Uterus (tissue), 4 donors: Measurements from ENCODE around the gene KCNE1. TPM values are rescaled to one million over a fixed set of nuclear protein-coding genes. Genes with fewer than 3 reads are reported as not detected.

ENCODE experiments used
- DNase-seq, 2 donors: peaks; one replicate each; pipeline ENCODE4 v3.0.0-alpha.2; 2019 to 2020
- H3K27ac ChIP-seq, 2 donors: fragments of 200-600 bp; sonication (generic); 1 replicate in 1 of 2; 2 replicates in 1 of 2; pipeline ENCODE4 v1.5.1; 2016 to 2018
- H3K27me3 ChIP-seq, 2 donors: fragments of 200-600 bp; sonication (generic); one replicate each; pipeline ENCODE4 v1.5.1; 2018 to 2019; ENCODE audit warnings: control low read depth in 1 of 2
- H3K36me3 ChIP-seq, 2 donors: fragments of 200-600 bp; sonication (generic); one replicate each; pipeline ENCODE4 v1.5.1; 2019; ENCODE audit warnings: control low read depth in 1 of 2
- H3K4me1 ChIP-seq, 2 donors: fragments of 200-600 bp; sonication (generic); one replicate each; pipeline ENCODE4 v1.5.1; 2018 to 2019; ENCODE audit warnings: control low read depth in 1 of 2
- H3K4me3 ChIP-seq, 2 donors: fragments of 200-600 bp; sonication (generic); 1 replicate in 1 of 2; 2 replicates in 1 of 2; pipeline ENCODE4 v1.5.1; 2018 to 2019; ENCODE audit warnings: mild to moderate bottlenecking in 1 of 2
- H3K9me3 ChIP-seq, 2 donors: fragments of 200-600 bp; sonication (generic); one replicate each; pipeline ENCODE4 v1.5.1; 2019; ENCODE audit warnings: control low read depth in 1 of 2
- CTCF ChIP-seq, 4 experiments: fragments of 200-600 bp in 2 of 4; fragments of 450-650 bp in 2 of 4; sonication (generic) in 2 of 4; IDR thresholded peaks; one replicate each; pipeline ENCODE4 v1.5.1; 2016 to 2019; ENCODE audit warnings: antibody characterized with exemption in 4 of 4, mild to moderate bottlenecking in 2 of 4, moderate library complexity in 1 of 4
- POLR2A ChIP-seq, 2 donors: fragments of 450-650 bp; IDR thresholded peaks; one replicate each; pipeline ENCODE4 v1.6.1; 2016; ENCODE audit warnings: antibody characterized with exemption in 2 of 2, mild to moderate bottlenecking in 1 of 2, moderate library complexity in 1 of 2
- intact Hi-C: fragments of 100-400 bp; cut with DNase I; formaldehyde crosslinking; loops from one replicate; pipeline ENCODE4 v1.15.1; 2023; ENCODE audit warnings: low total_unique reads
- total RNA-seq, 4 donors: library from RNA; depleted of rRNA in 3 of 4; stranded (reverse); fragments of >200 nt in 3 of 4; gene quantifications; one replicate each; pipeline versions ENCODE4 v1.1.0 to v1.2.4, GENCODE V29; 2014 to 2023
- donor health status: DM: yes; HTN: yes; CAD: no.

Gene KCNE1
- total RNA-seq, 4 donors from 2014 or later, result 0.98 to 2.1 (median 1.0) TPM; not detected in 1

- Histone ChIP-seq H3K36me3 (no peaks in the 10 kb centered on the region), H3K27ac (peak overlapping the region in 1 of 2 donors; percentile 3), H3K4me1 (peaks cover 0 to 4% of the 10 kb centered on the region in 2 donors), H3K4me3 (no peak overlapping the region), H3K9me3 (no peaks in the 10 kb centered on the region), H3K27me3 (no peaks in the 10 kb centered on the region)
- intact Hi-C loops, result no loop called here
- no peak for DNase-seq
- TF ChIP-seq POLR2A (IDR thresholded peaks at IDR 0.05) (no peak), CTCF (IDR thresholded peaks at IDR 0.05) (no peak)
These were observed 33.3 kb upstream of the KCNE1 start for GRCh38 chr21:34545079-34545884.

GRCh38 chr21:34544032-34544496 lies 32.1 kb upstream of the KCNE1 start:
- Histone ChIP-seq H3K27me3 (no peaks in the 10 kb centered on the region), H3K36me3 (no peaks in the 10 kb centered on the region)
- peak; percentile 30 to 60 for DNase-seq

GRCh38 chr21:34543017-34543416 lies 31.0 kb upstream of the KCNE1 start:
- Histone ChIP-seq H3K36me3 (no peaks in the 10 kb centered on the region), H3K27ac (no peak overlapping the region), H3K4me1 (peaks cover 0 to 4% of the 10 kb centered on the region in 2 donors), H3K27me3 (no peaks in the 10 kb centered on the region), H3K9me3 (no peaks in the 10 kb centered on the region), H3K4me3 (no peak overlapping the region)
- intact Hi-C loops, result no loop called here
- TF ChIP-seq CTCF (IDR thresholded peaks at IDR 0.05), result no peak
- DNase-seq, result no peak

More at GRCh38 chr21:34544032-34544496, 32.1 kb upstream of the KCNE1 start:
- Histone ChIP-seq H3K27ac (no peak overlapping the region), H3K4me1 (peaks cover 0 to 4% of the 10 kb centered on the region in 2 donors), H3K9me3 (no peaks in the 10 kb centered on the region), H3K4me3 (no peak overlapping the region)
- TF ChIP-seq CTCF (IDR thresholded peaks at IDR 0.05), result peak in 3 of 4 experiments; percentile 30 to 45 (median 39)
- no peak for TF ChIP-seq POLR2A (IDR thresholded peaks at IDR 0.05)
- intact Hi-C loops, result no loop called here

- H3K9me3 ChIP-seq, result no peaks in the 10 kb centered on the region
- peaks cover 0 to 3% of the 10 kb centered on the region in 2 donors for H3K4me1 ChIP-seq
- TF ChIP-seq POLR2A (IDR thresholded peaks at IDR 0.05) (no peak), CTCF (IDR thresholded peaks at IDR 0.05) (no peak)
- H3K36me3 ChIP-seq, result no peaks in the 10 kb centered on the region
- intact Hi-C loops, result no loop called here
- no peak overlapping the region for H3K27ac ChIP-seq
- no peaks in the 10 kb centered on the region for H3K27me3 ChIP-seq
- DNase-seq, result no peak
- H3K4me3 ChIP-seq, result no peak overlapping the region
These were observed 28.2 kb upstream of the KCNE1 start for GRCh38 chr21:34540206-34540605.

GRCh38 chr21:34537838-34538237 lies 25.8 kb upstream of the KCNE1 start:
- H3K4me1 ChIP-seq, result no peaks in the 10 kb centered on the region
- TF ChIP-seq POLR2A (IDR thresholded peaks at IDR 0.05) (no peak), CTCF (IDR thresholded peaks at IDR 0.05) (no peak)
- H3K36me3 ChIP-seq, result no peaks in the 10 kb centered on the region
- no peaks in the 10 kb centered on the region for H3K27me3 ChIP-seq
- no peaks in the 10 kb centered on the region for H3K9me3 ChIP-seq
- no peak overlapping the region for H3K4me3 ChIP-seq
- H3K27ac ChIP-seq, result no peak overlapping the region
- intact Hi-C loops, result no loop called here
- DNase-seq, result no peak
